ENCODE data around the gene MZT2A. TPM values are rescaled to one million over a fixed set of nuclear protein-coding genes. Genes with fewer than 3 reads are reported as not detected.
"Not testable (repeated sequence)": the region's sequence is repeated elsewhere in the genome, so short reads cannot be mapped to it uniquely, and the experiment has no call there.

MZT2A gene
- polyA plus RNA-seq, 3 donors from 2014 or later: 57.2 to 129 (median 112) TPM

DNA sequence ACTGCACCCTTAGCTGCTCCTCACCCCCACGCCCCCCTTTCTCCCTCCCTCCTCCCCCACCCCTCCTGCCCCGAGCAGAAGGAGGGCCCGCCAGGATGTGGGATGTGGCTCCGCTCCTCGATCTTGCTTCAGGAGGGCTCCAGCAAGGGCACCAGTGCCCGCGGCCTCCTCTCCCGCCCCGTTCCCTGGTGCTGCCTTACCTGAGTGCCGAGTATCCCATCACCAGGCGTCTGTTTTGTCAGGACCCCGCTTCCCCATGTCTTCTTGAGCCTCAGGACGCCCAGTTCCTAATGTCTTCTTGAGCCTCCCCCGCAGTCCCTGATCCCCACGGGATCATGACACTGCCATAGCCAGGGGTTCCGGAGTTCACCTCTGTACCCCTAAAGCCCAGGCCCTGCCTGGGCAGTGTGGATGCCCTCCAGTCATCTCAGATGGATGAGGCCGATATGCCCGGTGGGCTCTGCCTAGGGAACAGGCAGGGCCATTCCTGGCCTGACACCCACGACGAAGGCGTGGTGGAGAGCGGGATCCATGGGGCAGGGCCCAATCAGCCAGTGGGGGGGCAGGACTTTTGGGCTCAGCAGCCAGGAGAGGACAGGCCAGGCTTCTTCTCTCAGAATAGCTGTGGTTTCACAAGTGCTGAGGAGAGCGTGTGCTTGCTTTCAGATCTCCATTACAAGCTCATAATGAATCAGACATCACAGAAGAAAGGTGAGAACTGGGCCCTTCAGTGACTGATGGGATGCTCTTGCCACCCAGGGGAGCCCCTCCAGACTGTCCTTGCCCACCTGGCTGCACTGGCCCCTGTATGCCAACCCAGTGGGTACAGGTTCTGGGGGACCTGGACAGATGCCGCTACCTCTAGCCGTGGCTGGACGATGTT, 37.0 kb upstream of the MZT2A start:
- not testable (repeated sequence) for H3K36me3 Mint-ChIP-seq; H3K9me3 Mint-ChIP-seq; H3K27me3 Mint-ChIP-seq (ENCODE audit: low read depth in 3 of 3)
- peak in 2 of 3 donors; percentile 21 to 30 for DNase-seq
- peak overlapping the region in 5 of 6 donors; percentile 14 to 81 (median 36) for H3K27ac Mint-ChIP-seq
- H3K4me1 Mint-ChIP-seq: peaks cover 14 to 20% of the 10 kb centered on the region in 2 donors
- peak overlapping the region; percentile 68 to 82 (median 78) for H3K4me3 Mint-ChIP-seq

DNA sequence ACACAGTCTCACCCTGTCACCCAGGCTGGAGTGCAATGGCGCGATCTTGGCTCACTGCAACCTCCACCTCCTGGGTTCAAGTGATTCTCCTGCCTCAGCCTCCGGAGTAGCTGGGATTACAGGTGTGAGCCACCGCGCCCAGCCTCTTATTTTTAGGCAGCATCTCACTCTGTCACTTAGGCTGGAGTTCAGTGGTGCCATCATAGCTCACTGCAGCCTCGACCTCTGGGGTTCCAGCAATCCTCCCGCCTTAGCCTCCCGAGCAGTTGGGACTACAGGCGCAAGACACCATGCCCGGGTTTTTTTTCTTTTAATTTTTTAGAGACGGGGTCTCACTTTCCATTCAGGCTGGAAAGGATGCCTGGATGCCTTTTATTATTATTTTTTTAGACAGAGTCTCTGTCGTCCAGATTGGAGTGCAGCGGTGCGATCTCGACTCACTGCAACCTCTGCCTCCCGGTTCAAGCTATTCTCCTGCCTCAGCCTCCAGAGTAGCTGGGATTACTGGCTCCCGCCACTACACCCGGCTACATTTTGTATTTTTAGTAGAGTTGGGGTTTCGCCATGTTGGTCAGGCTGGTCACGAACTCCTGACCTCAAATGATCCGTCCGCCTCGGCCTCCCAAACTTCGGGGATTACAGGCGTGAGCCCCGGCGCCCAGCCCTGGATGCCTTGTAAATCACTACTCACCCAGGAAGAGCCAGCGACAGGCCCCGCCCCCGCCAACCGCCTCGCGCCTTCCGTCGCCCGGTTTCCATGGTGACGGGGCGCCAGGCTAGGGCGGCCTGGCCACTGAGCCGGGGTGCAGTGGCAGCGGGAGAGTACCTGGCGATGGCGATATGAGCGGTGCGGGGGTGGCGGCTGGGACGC, 35.2 kb upstream of the MZT2A start, which contains the start of gene CCDC74A:
Gene CCDC74A, plus strand, starts transcription at position 758 of the 871 bp plus-strand sequence. Its CDS starts 83 bp downstream, at position 841.
- not testable (repeated sequence) for H3K9me3 Mint-ChIP-seq, H3K36me3 Mint-ChIP-seq
- peak within 1 kb of the TSS; percentile 82 to 89 (median 85) for H3K4me3 Mint-ChIP-seq
- peaks cover 4 to 10% (median 7%) of the 10 kb centered on the region in 3 donors for H3K27me3 Mint-ChIP-seq (ENCODE audit: low read depth in 3 of 3)
- DNase-seq: peak; percentile 80 to 82 (median 81)
- peaks cover 14 to 20% of the 10 kb centered on the region in 2 donors for H3K4me1 Mint-ChIP-seq
- peak within 1 kb of the TSS in 5 of 6 donors; percentile 37 to 75 (median 55) for H3K27ac Mint-ChIP-seq

DNA sequence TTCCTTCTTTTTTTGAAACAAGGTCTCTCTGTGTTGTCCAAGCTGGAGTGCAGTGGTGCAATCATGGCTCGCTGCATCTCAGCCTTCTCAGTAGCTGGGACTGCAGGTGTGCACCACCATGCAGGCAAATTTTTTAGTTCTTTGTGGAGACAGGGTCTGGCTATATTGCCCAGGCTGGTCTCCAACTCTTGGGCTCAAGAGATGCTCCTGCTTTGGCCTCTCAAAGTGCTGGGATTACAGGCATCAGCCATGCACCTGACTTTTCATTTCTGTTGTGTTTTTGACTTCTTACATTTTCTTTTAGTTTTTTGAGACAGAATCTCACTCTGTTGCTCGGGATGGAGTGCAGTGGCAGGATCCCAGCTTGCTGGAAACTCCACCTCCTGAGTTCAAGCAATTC, 33.1 kb upstream of the MZT2A start:
- not testable (repeated sequence) for H3K27ac Mint-ChIP-seq, H3K4me3 Mint-ChIP-seq, H3K9me3 Mint-ChIP-seq, H3K36me3 Mint-ChIP-seq, DNase-seq
- H3K27me3 Mint-ChIP-seq (ENCODE audit: low read depth in 3 of 3): peaks cover 4 to 11% (median 10%) of the 10 kb centered on the region in 3 donors
- peaks cover 14 to 20% of the 10 kb centered on the region in 2 donors for H3K4me1 Mint-ChIP-seq

DNA sequence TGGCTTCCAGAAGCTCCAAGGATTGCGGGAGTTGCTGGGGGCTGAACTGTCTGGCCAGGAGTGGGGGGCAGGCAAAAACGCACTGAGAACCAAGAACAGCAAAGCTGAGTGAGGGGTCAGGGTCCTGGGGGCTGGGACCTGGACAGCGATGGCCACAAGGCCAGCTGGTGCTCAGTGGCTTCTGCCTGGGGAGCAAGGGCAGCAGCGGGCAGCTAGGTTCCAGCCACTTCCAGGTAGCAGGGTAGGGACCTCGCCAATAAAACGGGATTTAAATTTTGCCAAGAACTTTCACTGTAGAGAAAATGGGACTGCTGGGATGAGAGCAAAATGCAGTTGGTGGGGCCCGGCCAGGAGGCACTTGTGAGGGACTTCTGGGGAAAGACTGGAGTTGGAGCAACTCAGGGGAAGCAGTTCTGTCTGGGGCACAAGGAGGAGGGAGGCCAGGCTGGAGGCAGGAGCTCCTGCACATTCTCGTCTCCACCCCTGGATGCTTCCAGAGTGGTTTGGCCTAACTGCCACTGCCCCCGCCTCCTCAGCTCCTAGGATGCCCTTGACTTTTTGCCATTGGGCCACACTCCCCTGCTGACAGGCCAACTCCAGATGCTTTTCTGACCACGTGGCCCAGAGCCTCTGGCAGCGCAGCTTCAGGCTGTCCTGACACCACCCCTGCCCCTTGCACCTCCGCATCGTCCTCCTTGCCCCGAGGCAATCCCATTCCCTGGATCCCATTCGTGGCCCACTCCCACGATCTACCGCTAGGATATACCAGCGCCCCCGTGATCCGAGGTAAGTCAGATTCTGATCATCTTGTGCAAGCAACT, 30.0 kb upstream of the MZT2A start:
- Mint-ChIP-seq H3K27ac (peak overlapping the region in 1 of 6 donors; percentile 19), H3K9me3 (no peaks in the 10 kb centered on the region), H3K4me1 (peaks cover 0 to 2% of the 10 kb centered on the region in 2 donors), H3K4me3 (no peak overlapping the region), H3K27me3 (ENCODE audit: low read depth in 3 of 3) (peaks cover 0 to 7% (median 6%) of the 10 kb centered on the region in 3 donors), H3K36me3 (peaks cover 0 to 4% (median 0%) of the 10 kb centered on the region in 3 donors)
- no peak for DNase-seq

DNA sequence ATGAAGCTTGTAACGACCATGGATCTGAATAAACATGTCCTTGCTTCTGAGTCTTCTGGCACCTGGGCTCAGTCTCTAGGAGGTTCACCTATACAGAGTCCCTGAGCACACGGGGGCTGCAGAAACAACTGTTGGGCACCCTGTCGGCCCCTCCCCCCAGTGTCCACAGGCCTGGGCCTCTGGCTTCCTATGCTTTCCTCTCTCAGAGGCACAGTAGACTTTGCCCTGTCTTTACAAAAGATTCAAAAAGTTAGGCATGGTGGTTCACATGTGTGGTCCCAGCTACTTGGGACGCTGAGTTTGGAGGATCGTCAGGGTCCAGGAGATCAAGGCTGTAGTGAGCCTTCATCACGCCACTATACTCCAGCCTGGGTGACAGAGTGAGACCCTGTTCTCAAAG, 29.3 kb upstream of the MZT2A start:
- not testable (repeated sequence) for H3K4me3 Mint-ChIP-seq; DNase-seq; H3K4me1 Mint-ChIP-seq; H3K9me3 Mint-ChIP-seq; H3K27me3 Mint-ChIP-seq (ENCODE audit: low read depth in 3 of 3); H3K27ac Mint-ChIP-seq; H3K36me3 Mint-ChIP-seq

DNA sequence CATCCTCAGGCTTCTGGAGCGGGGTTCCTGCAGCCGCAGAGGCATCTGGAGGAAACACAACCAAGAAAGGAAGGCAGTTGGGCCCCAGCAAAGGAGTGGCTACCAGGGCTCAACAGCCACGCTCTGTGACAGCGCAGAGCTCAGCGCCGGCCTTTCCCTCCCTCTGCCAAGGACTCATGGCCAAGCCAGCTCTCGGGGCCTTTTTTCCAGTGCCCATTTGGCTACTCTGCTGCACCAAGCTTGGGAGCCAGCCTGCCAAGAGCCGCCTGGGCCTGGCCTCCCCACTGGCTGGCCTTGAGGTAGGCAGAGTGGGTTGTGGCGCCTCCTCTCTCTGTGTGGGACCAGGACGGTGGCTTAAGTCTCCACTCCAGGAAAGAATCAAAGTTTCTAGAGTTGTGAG, 28.3 kb upstream of the MZT2A start:
- peaks cover 0 to 4% (median 0%) of the 10 kb centered on the region in 3 donors for H3K36me3 Mint-ChIP-seq
- H3K27me3 Mint-ChIP-seq (ENCODE audit: low read depth in 3 of 3): peaks cover 0 to 7% (median 2%) of the 10 kb centered on the region in 3 donors
- H3K4me3 Mint-ChIP-seq: no peak overlapping the region
- no peak overlapping the region for H3K27ac Mint-ChIP-seq
- peaks cover 6 to 7% of the 10 kb centered on the region in 2 donors for H3K4me1 Mint-ChIP-seq
- H3K9me3 Mint-ChIP-seq: no peaks in the 10 kb centered on the region
- DNase-seq: no peak

DNA sequence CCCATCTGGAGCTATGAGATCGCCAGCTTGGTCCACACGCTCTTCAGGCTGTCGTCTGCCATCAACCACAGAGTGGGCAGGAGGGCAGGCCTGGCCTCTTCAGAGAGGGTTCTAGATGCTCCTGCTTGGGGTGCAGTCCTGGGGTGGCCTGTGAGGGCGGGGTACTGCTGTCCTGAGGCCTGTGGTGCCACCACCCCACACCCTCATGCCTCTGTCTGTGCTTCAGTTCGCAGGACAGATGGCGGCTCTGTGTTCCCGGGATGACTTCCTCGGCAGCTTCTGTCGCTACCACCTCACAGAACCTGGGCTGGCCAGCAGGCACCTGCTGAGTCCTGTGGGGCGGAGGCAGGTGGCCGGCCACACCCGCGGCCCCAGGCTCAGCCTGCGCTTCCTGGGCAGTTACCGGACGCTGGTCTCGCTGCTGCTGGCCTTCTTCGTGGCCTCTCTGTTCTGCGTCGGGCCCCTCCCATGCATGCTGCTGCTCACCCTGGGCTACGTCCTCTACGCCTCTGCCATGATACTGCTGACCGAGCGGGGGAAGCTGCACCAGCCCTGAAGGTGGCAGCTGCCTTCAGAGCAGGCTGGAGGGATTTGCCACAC, 27.8 kb upstream of the MZT2A start:
- not testable (repeated sequence) for H3K4me3 Mint-ChIP-seq; H3K9me3 Mint-ChIP-seq; DNase-seq; H3K27me3 Mint-ChIP-seq (ENCODE audit: low read depth in 3 of 3); H3K27ac Mint-ChIP-seq; H3K36me3 Mint-ChIP-seq
- H3K4me1 Mint-ChIP-seq: peaks cover 11% of the 10 kb centered on the region in 2 donors

DNA sequence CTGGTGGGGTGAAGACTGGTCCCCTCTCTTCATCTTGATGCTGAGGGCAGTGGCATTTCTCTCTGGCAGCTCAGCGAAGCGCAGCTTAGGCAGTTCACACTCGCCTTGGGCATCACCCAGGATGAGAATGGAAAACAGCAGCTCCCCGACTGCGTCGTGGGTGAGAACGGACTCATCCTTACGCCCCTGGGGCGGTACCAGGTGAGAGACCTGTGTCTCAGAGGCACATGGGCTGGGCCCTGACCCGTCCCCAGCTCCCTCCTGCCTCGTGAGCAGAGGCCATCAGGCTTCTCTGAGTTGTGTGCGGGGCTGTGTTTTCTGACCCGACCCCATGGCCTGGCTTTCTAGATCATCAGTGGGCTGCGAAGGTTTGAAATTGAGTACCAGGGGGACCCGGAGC, 27.3 kb upstream of the MZT2A start:
- no peak overlapping the region for H3K4me3 Mint-ChIP-seq
- no peaks in the 10 kb centered on the region for H3K9me3 Mint-ChIP-seq
- H3K27me3 Mint-ChIP-seq (ENCODE audit: low read depth in 3 of 3): peaks cover 0 to 8% (median 6%) of the 10 kb centered on the region in 3 donors
- H3K27ac Mint-ChIP-seq: no peak overlapping the region
- peaks cover 0 to 4% (median 0%) of the 10 kb centered on the region in 3 donors for H3K36me3 Mint-ChIP-seq
- no peak for DNase-seq
- H3K4me1 Mint-ChIP-seq: peaks cover 16% of the 10 kb centered on the region in 2 donors

DNA sequence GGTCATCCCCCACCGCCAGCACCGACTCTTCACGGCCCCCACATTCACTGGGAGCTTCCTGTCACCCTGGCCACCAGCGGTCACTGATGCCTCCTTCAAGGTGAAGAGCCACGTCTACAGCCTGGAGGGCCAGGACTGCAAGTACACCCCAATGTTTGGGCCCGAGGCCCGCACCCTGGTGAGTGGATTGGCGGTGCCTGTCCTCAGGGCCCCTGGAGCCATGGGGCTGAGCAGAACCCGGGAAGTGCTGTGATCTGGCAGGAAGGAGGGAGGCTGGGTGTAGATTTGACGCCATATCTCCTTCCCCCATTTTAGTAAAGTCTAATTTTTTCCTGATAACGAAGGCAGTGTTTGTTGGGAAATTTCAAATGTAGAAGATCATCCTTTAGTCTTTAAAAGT, 26.3 kb upstream of the MZT2A start:
- H3K4me3 Mint-ChIP-seq, H3K9me3 Mint-ChIP-seq, H3K36me3 Mint-ChIP-seq, H3K27ac Mint-ChIP-seq, DNase-seq: not testable (repeated sequence)
- Mint-ChIP-seq H3K27me3 (ENCODE audit: low read depth in 3 of 3) (peaks cover 0 to 11% (median 4%) of the 10 kb centered on the region in 3 donors), H3K4me1 (peaks cover 24 to 25% of the 10 kb centered on the region in 2 donors)

DNA sequence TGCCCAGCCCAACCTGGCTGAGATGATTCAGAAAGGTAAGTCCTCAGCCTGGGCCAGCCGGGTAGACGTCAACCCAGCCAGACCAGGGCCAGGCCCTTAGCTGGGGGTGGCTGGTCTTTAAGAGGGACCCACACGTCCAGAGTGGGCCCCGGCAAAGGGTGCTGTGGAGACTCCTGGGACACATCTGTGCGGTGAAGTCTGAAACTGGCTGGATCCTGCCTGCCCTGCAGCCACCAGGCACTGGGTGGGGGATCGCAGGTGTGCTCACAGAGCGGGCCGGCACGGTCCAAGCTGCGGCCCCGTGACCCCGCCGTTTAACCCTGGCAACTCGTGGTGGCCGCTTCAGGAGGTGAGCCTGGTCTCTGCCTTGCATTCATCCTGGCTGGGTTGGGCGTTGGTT, 25.7 kb upstream of the MZT2A start:
- H3K9me3 Mint-ChIP-seq, H3K27ac Mint-ChIP-seq, DNase-seq, H3K4me3 Mint-ChIP-seq, H3K36me3 Mint-ChIP-seq: not testable (repeated sequence)
- Mint-ChIP-seq H3K27me3 (ENCODE audit: low read depth in 3 of 3) (peaks cover 0 to 11% (median 4%) of the 10 kb centered on the region in 3 donors), H3K4me1 (peaks cover 24 to 25% of the 10 kb centered on the region in 2 donors)

DNA sequence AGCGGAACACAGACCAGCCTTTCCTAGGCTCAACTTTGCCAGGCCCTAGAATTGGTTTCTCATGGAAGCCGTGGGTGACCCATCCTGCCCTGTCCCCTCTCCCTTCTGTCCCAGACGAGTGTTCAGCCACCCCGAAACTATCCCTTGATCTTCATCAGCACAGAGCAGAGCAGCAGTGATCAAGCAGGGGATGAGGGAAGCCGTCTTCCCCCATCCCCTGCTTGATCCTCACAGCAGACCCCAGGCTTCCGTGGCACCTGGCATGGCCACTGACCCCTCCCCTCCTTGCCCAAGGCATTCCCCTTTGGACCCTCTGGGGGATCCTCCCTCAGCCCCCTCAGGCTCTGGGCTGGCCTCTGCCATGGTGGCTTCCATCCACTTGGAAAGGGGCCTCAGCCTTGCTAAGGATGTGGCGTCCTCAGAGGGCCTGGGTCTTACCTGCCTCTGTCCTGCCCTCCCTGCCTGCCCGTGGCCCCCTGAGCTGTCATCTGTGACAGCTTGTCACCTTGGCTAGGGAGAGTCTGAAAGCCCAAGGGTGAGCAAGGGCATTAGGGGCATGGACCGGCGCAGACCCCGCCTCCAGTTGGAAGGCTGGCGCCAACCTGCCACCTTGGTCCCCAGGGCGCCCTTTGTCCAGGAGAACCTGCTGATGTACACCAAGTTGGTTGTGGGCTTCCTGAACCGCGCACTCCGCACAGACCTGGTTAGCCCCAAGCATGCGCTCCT, 25.1 kb upstream of the MZT2A start:
- DNase-seq: no peak
- H3K9me3 Mint-ChIP-seq: no peaks in the 10 kb centered on the region
- no peak overlapping the region for H3K4me3 Mint-ChIP-seq
- H3K27ac Mint-ChIP-seq: no peak overlapping the region
- peaks cover 0 to 11% (median 0%) of the 10 kb centered on the region in 3 donors for H3K27me3 Mint-ChIP-seq (ENCODE audit: low read depth in 3 of 3)
- H3K36me3 Mint-ChIP-seq: peaks cover 0 to 7% (median 0%) of the 10 kb centered on the region in 3 donors
- peaks cover 24 to 29% of the 10 kb centered on the region in 2 donors for H3K4me1 Mint-ChIP-seq

DNA sequence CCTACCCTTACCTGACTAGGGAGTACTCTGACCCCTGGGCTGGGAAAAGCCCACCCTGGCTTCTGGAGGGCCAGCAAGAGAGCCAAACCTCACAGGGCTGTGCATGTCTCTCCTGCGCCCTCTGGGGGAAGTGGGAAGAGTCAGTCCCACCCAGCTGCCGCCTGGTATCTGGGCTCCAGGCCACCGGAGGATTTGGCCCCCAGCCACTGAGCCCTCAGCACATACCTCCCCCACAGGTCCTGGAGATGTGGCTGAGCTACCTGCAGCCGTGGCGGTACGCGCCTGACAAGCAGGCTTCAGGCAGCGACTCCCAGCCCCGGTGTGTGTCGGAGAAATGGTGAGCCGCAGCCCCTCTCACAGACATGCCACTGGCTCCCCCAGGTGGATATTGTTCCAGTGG, 24.4 kb upstream of the MZT2A start:
- H3K4me1 Mint-ChIP-seq: peaks cover 24 to 30% of the 10 kb centered on the region in 2 donors
- DNase-seq; H3K27ac Mint-ChIP-seq; H3K9me3 Mint-ChIP-seq; H3K36me3 Mint-ChIP-seq; H3K27me3 Mint-ChIP-seq (ENCODE audit: low read depth in 3 of 3); H3K4me3 Mint-ChIP-seq: not testable (repeated sequence)

All from immature natural killer cell (primary cell).